PC-3 (cell line): ENCODE results near the gene APEX1.

Experiments used
- CTCF ChIP-seq: fragments of 300-600 bp; sonication (generic); conservative IDR thresholded peaks from 2 replicates; pipeline ENCODE4 v1.5.1; 2017; ENCODE audit warnings: antibody characterized with exemption, low read depth, mild to moderate bottlenecking, low read length
- EZH2 ChIP-seq: fragments of 300-600 bp; sonication (generic); IDR thresholded peaks from one replicate; pipeline ENCODE4 v1.6.1; 2017; ENCODE audit warnings: antibody characterized with exemption, mild to moderate bottlenecking, low read length; ENCODE audit not compliant: unreplicated experiment

- no peak for TF ChIP-seq CTCF
- TF ChIP-seq EZH2 = no peak
These were observed 15.5 kb downstream of the APEX1 start for GRCh38 chr14:20470603-20470901.
